NCI-H2171 (cell line): ENCODE measurements around the gene AGTPBP1.
"Not testable (repeated sequence)": the region's sequence is repeated elsewhere in the genome, so short reads cannot be mapped to it uniquely, and the experiment has no call there.

Experiments
- DNase-seq: peaks from one replicate; lab custom pipeline; 2025; lab: John Stamatoyannopoulos, UW

The AGTPBP1 gene

GRCh38 chr9:85741875-85742596, at the start of gene AGTPBP1:
AGTPBP1 (minus strand) TSS chr9:85741954; CDS start chr9:85712533, 29,421 bp downstream.
- DNase-seq: peak; percentile 93

- DNase-seq: not testable (repeated sequence)
Measured at GRCh38 chr9:85786116-85786515, 44.4 kb upstream of the AGTPBP1 start.

GRCh38 chr9:85773844-85774243, 32.1 kb upstream of the AGTPBP1 start:
- DNase-seq: not testable (repeated sequence)

- not testable (repeated sequence) for DNase-seq
Measured at GRCh38 chr9:85761802-85762201, 20.0 kb upstream of the AGTPBP1 start.

GRCh38 chr9:85757716-85758115, 16.0 kb upstream of the AGTPBP1 start:
- not testable (repeated sequence) for DNase-seq

GRCh38 chr9:85756216-85756615, 14.5 kb upstream of the AGTPBP1 start:
- DNase-seq: not testable (repeated sequence)

- no peak for DNase-seq
Measured at GRCh38 chr9:85746309-85746708, 4.6 kb upstream of the AGTPBP1 start.

GRCh38 chr9:85745203-85745602, 3.4 kb upstream of the AGTPBP1 start:
- no peak for DNase-seq

GRCh38 chr9:85744480-85744879, 2.7 kb upstream of the AGTPBP1 start:
- DNase-seq: no peak

- no peak for DNase-seq
Measured at GRCh38 chr9:85743275-85744128, 1.7 kb upstream of the AGTPBP1 start.

- no peak for DNase-seq
Measured at GRCh38 chr9:85742597-85742936, 813 bp upstream of the AGTPBP1 start.

GRCh38 chr9:85741095-85741874, 469 bp downstream of the AGTPBP1 start:
- peak; percentile 65 for DNase-seq

GRCh38 chr9:85740787-85741094, 1.0 kb downstream of the AGTPBP1 start:
- no peak for DNase-seq

- DNase-seq: no peak
Measured at GRCh38 chr9:85738509-85738908, 3.2 kb downstream of the AGTPBP1 start.

GRCh38 chr9:85737671-85738070, 4.1 kb downstream of the AGTPBP1 start:
- no peak for DNase-seq

GRCh38 chr9:85730916-85731630, 10.7 kb downstream of the AGTPBP1 start:
- DNase-seq: no peak

GRCh38 chr9:85729882-85730281, 11.9 kb downstream of the AGTPBP1 start:
- no peak for DNase-seq

GRCh38 chr9:85727500-85727899, 14.3 kb downstream of the AGTPBP1 start:
- no peak for DNase-seq

GRCh38 chr9:85726737-85727136, 15.0 kb downstream of the AGTPBP1 start:
- DNase-seq: no peak

- DNase-seq: no peak
Measured at GRCh38 chr9:85723215-85723614, 18.5 kb downstream of the AGTPBP1 start.

- not testable (repeated sequence) for DNase-seq
Measured at GRCh38 chr9:85719411-85719810, 22.3 kb downstream of the AGTPBP1 start.

- not testable (repeated sequence) for DNase-seq
Measured at GRCh38 chr9:85717818-85718217, 23.9 kb downstream of the AGTPBP1 start.
